HepG2 (cell line): ENCODE data around the gene KIF15.

ENCODE experiments used
- BORCS8-MEF2B ChIP-seq: sonication (generic); formaldehyde crosslinking; IDR thresholded peaks from 2 replicates; pipeline ENCODE4 v1.8.0; 2022; ENCODE audit warnings: mild to moderate bottlenecking, missing genetic modification reagents
- CBFB ChIP-seq: sonication (generic); formaldehyde crosslinking; IDR thresholded peaks from 2 replicates; pipeline ENCODE4 v1.4.0; 2020; ENCODE audit warnings: missing genetic modification reagents
- CEBPB ChIP-seq: IDR thresholded peaks from 2 replicates; pipeline ENCODE4 v1.6.1; 2011; ENCODE audit warnings: low read depth, low read length, improper control_type of control experiment, borderline replicate concordance
- CTCF ChIP-seq: sonication (generic); formaldehyde crosslinking; IDR thresholded peaks from 2 replicates; pipeline ENCODE4 v1.5.0; 2020; ENCODE audit warnings: mild to moderate bottlenecking, missing genetic modification reagents, moderate library complexity
- MAZ ChIP-seq, 2 experiments: sonication (generic) in 1 of 2; formaldehyde crosslinking in 1 of 2; IDR thresholded peaks; 2 replicates each; pipeline versions ENCODE4 v1.5.0 to v1.6.1; 2012 to 2020; ENCODE audit warnings: low read depth in 2 of 2, mild to moderate bottlenecking in 2 of 2, borderline replicate concordance in 1 of 2, improper control_type of control experiment in 1 of 2, low read length in 1 of 2, missing genetic modification reagents in 1 of 2, moderate library complexity in 1 of 2
- REPIN1 ChIP-seq: sonication (generic); formaldehyde crosslinking; IDR thresholded peaks from 2 replicates; pipeline ENCODE4 v1.8.0; 2022; ENCODE audit warnings: missing genetic modification reagents, low read depth, mild to moderate bottlenecking, borderline replicate concordance
- RFX5 ChIP-seq: IDR thresholded peaks from 2 replicates; pipeline ENCODE4 v1.6.1; 2011; ENCODE audit warnings: low read depth, low read length, improper control_type of control experiment
- TAF1 ChIP-seq: sonication (generic); formaldehyde crosslinking; IDR thresholded peaks from 2 replicates; pipeline ENCODE4 v1.4.0; 2020; ENCODE audit warnings: missing genetic modification reagents
- ZNF124 ChIP-seq: sonication (generic); formaldehyde crosslinking; IDR thresholded peaks from 2 replicates; pipeline ENCODE4 v1.4.0; 2020; ENCODE audit warnings: missing genetic modification reagents
- ZNF276 ChIP-seq: sonication (generic); formaldehyde crosslinking; IDR thresholded peaks from 2 replicates; pipeline ENCODE4 v1.4.0; 2020; ENCODE audit warnings: mild to moderate bottlenecking, low read depth, missing genetic modification reagents
- ZNF704 ChIP-seq: sonication (generic); formaldehyde crosslinking; IDR thresholded peaks from 2 replicates; pipeline ENCODE4 v1.8.1; 2023; ENCODE audit warnings: mild to moderate bottlenecking, inconsistent platforms, moderate library complexity, missing genetic modification reagents, borderline replicate concordance
- ZNF766 ChIP-seq: sonication (generic); formaldehyde crosslinking; IDR thresholded peaks from 2 replicates; pipeline ENCODE4 v1.5.0; 2020; ENCODE audit warnings: missing genetic modification reagents, borderline replicate concordance
- ZNF768 ChIP-seq: sonication (generic); formaldehyde crosslinking; IDR thresholded peaks from 2 replicates; pipeline ENCODE4 v1.4.0; 2020; ENCODE audit warnings: missing genetic modification reagents

GRCh38 chr3:44894485-44894884, 132.9 kb downstream of the KIF15 start:
- TF ChIP-seq CTCF (CRISPR knock-in tag): no peak
- no peak for TF ChIP-seq ZNF768 (CRISPR knock-in tag)
- no peak for TF ChIP-seq ZNF704
- no peak for TF ChIP-seq BORCS8-MEF2B (CRISPR knock-in tag)
- no peak for TF ChIP-seq ZNF276 (CRISPR knock-in tag)
- no peak for TF ChIP-seq REPIN1
- TF ChIP-seq CBFB (CRISPR knock-in tag): no peak
- TF ChIP-seq CEBPB: no peak
- no peak for TF ChIP-seq RFX5
- TF ChIP-seq ZNF766 (CRISPR knock-in tag): no peak
- TF ChIP-seq MAZ (IDR thresholded peaks at IDR 0.05; ENCODE audit: borderline replicate concordance, low read depth, low read length): no peak
- TF ChIP-seq MAZ (CRISPR knock-in tag; IDR thresholded peaks at IDR 0.05; ENCODE audit: low read depth): no peak
- TF ChIP-seq ZNF124 (CRISPR knock-in tag): no peak
- no peak for TF ChIP-seq TAF1 (CRISPR knock-in tag)
